ENCODE results near the gene KRTDAP. TPM values are rescaled to one million over a fixed set of nuclear protein-coding genes. Genes with fewer than 3 reads are reported as not detected.

Gene KRTDAP
- total RNA-seq, 1 donor from 2014 or later: not detected

DNA sequence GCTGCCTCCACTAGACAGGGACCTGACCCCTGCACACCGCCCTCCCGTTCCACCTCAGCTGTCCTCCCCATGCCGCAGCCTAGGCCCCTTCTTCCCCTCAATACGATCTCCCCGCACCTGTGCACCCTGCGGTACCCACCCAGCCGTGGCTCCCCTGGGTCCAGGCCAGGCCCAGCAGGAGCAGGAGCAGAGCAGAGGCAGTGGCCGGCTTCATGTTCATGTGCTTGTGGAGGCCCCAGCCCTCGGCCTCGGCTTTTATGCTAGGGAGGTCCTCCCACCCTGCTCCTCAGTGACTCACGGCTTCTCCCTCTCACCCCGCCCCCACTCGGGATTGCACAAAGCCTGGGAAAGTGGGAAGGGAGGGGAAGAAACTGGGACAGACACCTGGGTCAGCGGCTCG lies 11.4 kb upstream of the KRTDAP start:
- intact Hi-C loops (cut with micrococcal nuclease): no loop called here
- no peak for DNase-seq
- ChIA-PET CTCF (no interaction called here), POLR2A (no interaction called here)
- Mint-ChIP-seq H3K36me3 (ENCODE audit: low read depth) (no peaks in the 10 kb centered on the region), H3K4me3 (no peak overlapping the region), H3K4me1 (no peaks in the 10 kb centered on the region), H3K9me3 (no peaks in the 10 kb centered on the region), H3K27ac (no peak overlapping the region), H3K27me3 (peaks cover 26% of the 10 kb centered on the region)
- TF ChIP-seq, protein P1, sequence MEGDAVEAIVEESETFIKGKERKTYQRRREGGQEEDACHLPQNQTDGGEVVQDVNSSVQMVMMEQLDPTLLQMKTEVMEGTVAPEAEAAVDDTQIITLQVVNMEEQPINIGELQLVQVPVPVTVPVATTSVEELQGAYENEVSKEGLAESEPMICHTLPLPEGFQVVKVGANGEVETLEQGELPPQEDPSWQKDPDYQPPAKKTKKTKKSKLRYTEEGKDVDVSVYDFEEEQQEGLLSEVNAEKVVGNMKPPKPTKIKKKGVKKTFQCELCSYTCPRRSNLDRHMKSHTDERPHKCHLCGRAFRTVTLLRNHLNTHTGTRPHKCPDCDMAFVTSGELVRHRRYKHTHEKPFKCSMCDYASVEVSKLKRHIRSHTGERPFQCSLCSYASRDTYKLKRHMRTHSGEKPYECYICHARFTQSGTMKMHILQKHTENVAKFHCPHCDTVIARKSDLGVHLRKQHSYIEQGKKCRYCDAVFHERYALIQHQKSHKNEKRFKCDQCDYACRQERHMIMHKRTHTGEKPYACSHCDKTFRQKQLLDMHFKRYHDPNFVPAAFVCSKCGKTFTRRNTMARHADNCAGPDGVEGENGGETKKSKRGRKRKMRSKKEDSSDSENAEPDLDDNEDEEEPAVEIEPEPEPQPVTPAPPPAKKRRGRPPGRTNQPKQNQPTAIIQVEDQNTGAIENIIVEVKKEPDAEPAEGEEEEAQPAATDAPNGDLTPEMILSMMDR (IDR thresholded peaks at IDR 0.05): no peak
- no peak for ATAC-seq (ENCODE audit: low read depth)

DNA sequence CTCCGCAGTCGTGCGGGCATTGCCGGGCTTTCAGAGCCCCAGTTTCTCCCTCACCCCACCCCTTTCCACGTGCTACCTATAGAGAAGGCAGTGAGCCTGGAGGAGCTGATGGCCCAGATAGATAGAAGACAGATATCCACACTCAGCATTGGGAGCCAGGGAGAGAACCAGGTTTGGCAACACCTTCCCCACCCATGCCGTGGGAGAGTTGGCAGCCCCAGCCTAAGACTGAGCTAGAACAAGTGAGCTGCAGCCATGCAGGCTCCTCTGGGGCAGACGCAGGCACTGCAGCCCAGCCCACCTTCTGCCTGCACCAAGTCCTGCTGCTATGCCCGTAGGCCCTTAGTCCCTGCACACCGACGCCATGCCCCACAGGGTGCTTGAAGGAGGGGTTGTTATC lies 10.3 kb upstream of the KRTDAP start:
- Mint-ChIP-seq H3K9me3 (no peaks in the 10 kb centered on the region), H3K36me3 (ENCODE audit: low read depth) (no peaks in the 10 kb centered on the region), H3K27me3 (peaks cover 18% of the 10 kb centered on the region), H3K4me3 (no peak overlapping the region), H3K27ac (no peak overlapping the region), H3K4me1 (no peaks in the 10 kb centered on the region)
- ChIA-PET POLR2A (no interaction called here), CTCF (no interaction called here)
- intact Hi-C loops (cut with micrococcal nuclease): no loop called here
- DNase-seq: no peak
- ATAC-seq (ENCODE audit: low read depth): no peak
- TF ChIP-seq, protein P1 (IDR thresholded peaks at IDR 0.05): no peak

DNA sequence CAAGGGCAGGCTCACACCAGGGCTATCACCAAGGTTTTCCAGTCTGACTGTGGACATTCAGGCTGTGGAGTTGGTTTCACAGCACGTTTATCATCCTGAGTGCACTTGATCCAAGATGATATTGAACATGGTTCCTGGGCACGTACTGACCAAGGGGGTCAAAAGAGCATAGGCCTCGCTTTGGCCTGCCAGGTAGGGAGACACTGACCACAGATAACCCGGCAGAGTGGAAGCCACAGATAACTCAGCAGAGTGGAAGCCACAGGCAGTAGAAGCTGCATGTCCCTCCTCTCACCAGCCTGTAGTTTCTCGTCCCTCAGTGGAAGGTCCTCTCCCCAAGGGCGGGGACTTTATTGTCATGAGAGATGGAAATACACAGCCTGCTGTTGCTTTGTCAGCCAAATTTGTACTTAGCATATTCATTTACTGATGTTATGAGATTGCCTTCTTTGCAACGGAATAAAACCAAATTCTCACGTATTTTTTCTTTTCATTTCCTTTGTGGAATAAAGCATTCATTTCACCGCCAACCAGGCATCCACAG lies 8.8 kb upstream of the KRTDAP start:
- Mint-ChIP-seq H3K36me3 (ENCODE audit: low read depth) (no peaks in the 10 kb centered on the region), H3K27ac (no peak overlapping the region), H3K4me3 (no peak overlapping the region), H3K4me1 (peaks cover 8% of the 10 kb centered on the region), H3K9me3 (no peaks in the 10 kb centered on the region), H3K27me3 (peaks cover 12% of the 10 kb centered on the region)
- TF ChIP-seq, protein P1 (IDR thresholded peaks at IDR 0.05): no peak
- ChIA-PET CTCF (no interaction called here), POLR2A (no interaction called here)
- ATAC-seq (ENCODE audit: low read depth) (no peak), DNase-seq (no peak)
- intact Hi-C loops (cut with micrococcal nuclease): no loop called here

DNA sequence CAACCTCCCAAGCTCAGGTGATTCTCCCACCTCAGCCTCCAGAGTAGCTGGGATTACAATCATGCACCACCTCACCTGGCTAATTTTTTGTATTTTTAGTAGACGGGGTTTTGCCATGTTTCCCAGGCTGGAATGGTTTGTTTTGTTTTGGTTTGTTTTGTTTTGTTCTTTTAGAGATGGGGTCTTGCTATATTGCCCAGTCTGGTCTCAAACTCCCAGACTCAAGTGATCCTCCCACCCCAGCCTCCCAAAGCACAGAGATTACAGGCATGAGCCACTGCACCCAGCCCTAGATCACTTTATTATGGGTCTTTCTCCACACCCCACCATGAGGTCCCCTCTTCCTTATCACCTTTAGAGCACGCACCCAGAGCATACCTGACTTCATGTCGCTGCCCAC lies 8.0 kb upstream of the KRTDAP start:
- intact Hi-C loops (cut with micrococcal nuclease): no loop called here
- CTCF ChIA-PET: interaction anchor here (5.3 kb wide), 1 partner anchor 144 kb away, joined by 66 read pairs; no protein-coding TSS in a partner anchor
- peaks cover 8% of the 10 kb centered on the region for H3K4me1 Mint-ChIP-seq
- H3K27me3 Mint-ChIP-seq: peaks cover 9% of the 10 kb centered on the region
- TF ChIP-seq, protein P1 (IDR thresholded peaks at IDR 0.05): no peak
- no peak overlapping the region for H3K27ac Mint-ChIP-seq
- H3K9me3 Mint-ChIP-seq: no peaks in the 10 kb centered on the region
- H3K4me3 Mint-ChIP-seq: no peak overlapping the region
- no peak for DNase-seq
- H3K36me3 Mint-ChIP-seq (ENCODE audit: low read depth): no peaks in the 10 kb centered on the region
- no peak for ATAC-seq (ENCODE audit: low read depth)
- POLR2A ChIA-PET: no interaction called here

DNA sequence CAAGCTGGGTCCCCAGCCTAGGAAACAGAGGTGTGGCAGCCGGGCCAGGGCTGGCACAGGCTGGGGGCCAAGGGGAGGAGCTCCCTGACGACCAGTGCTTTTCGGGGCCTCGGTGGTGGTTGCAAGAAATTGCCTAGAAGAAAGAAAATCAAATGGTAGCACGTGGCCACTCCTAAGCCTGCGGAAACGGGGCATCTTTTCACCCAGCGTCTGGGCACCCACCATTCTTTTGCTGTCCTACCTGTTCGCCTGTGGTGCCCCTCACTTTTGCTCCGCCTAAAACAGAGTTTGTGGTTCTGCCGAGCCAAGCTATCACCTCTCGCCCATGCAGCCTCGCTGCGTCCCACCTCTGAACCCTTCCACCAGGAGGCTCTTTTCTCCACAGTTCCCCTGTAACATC lies 7.1 kb upstream of the KRTDAP start:
- CTCF ChIA-PET: interaction anchor here (0.9 to 5.3 kb wide), 4 partner anchors 13 to 144 kb away, joined by 3 to 66 read pairs (median 3); no protein-coding TSS in a partner anchor
- no peak for DNase-seq
- Mint-ChIP-seq H3K27ac (no peak overlapping the region), H3K9me3 (no peaks in the 10 kb centered on the region), H3K27me3 (peaks cover 7% of the 10 kb centered on the region), H3K4me3 (no peak overlapping the region), H3K4me1 (peaks cover 8% of the 10 kb centered on the region), H3K36me3 (ENCODE audit: low read depth) (no peaks in the 10 kb centered on the region)
- intact Hi-C loops (cut with micrococcal nuclease): no loop called here
- POLR2A ChIA-PET: interaction anchor here (0.7 kb wide), 1 partner anchor 151 kb away, joined by 3 read pairs; the partner anchor contains the start of gene COX6B1
- TF ChIP-seq, protein P1 (IDR thresholded peaks at IDR 0.05): no peak
- ATAC-seq (ENCODE audit: low read depth): no peak

All from activated B cell treated with CpG ODN at 0.5 μM for 24 hours (primary cell).